ENCODE results near the gene HEXD.

Gene HEXD

DNA sequence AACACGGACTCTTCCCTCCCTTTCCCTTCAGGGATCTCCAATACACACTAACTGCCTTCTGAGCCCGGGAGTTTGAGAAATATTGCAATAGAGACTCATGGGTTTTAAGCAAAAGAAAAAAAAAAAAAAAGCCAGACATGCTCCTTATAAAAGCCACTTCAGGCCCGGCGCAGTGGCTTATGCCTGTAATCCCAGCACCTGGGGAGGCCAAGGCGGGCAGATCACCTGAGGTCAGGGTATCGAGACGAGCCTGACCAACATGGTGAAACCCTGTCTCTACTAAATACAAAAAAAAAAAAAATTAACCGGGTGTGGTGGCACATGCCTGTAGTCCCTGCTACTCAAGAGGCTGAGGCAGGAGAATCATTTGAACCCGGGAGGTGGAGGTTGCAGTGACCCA is 2.4 kb upstream of the HEXD start:
- DNase-seq (ENCODE audit: low read depth, low spot score) = no peak
- H3K27me3 ChIP-seq (ENCODE audit: insufficient read depth, insufficient read length) = no peaks in the 10 kb centered on the region
- no peak overlapping the region for H3K9ac ChIP-seq (ENCODE audit: insufficient read length, low read depth)
- TF ChIP-seq YY1 (IDR thresholded peaks at IDR 0.05; ENCODE audit: insufficient read depth, insufficient read length) (no peak), ZNF274 (IDR thresholded peaks at IDR 0.05; ENCODE audit: low read depth, low read length) (no peak), SUZ12 (IDR thresholded peaks at IDR 0.05; ENCODE audit: extremely low read depth, insufficient read depth, insufficient read length) (no peak)
- peaks cover 6% of the 10 kb centered on the region for H3K4me1 ChIP-seq (ENCODE audit: insufficient read depth, insufficient read length)
- no peaks in the 10 kb centered on the region for H3K9me3 ChIP-seq (ENCODE audit: insufficient read depth, low read length)
- peaks cover 23% of the 10 kb centered on the region for H3K36me3 ChIP-seq (ENCODE audit: insufficient read depth, insufficient read length, low read length)
- H3K4me3 ChIP-seq (ENCODE audit: insufficient read length, low read depth) = no peak overlapping the region

DNA sequence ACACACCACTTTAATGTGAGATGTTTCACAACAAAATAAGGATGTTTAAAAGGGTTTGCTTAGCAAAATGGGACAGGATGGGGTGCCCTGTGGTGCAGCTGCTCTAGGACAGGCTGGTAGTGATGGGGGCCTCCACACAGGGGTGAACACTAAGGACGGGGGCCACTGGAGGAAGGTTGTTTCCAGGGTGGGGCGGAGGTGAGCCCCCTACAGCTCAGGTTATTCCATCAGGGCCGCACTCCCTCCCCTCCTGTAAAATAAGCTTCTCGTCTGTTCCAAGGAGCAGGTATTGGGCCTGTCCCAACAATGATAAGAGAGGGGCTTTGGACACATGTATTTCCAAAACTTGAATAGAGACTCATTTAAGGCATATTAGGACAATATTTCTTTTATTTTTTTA is 1.9 kb upstream of the HEXD start:
- Histone ChIP-seq H3K9ac (ENCODE audit: insufficient read length, low read depth) (no peak overlapping the region), H3K4me1 (ENCODE audit: insufficient read depth, insufficient read length) (peaks cover 6% of the 10 kb centered on the region), H3K9me3 (ENCODE audit: insufficient read depth, low read length) (no peaks in the 10 kb centered on the region), H3K36me3 (ENCODE audit: insufficient read depth, insufficient read length, low read length) (peaks cover 27% of the 10 kb centered on the region), H3K27me3 (ENCODE audit: insufficient read depth, insufficient read length) (no peaks in the 10 kb centered on the region), H3K4me3 (ENCODE audit: insufficient read length, low read depth) (no peak overlapping the region)
- no peak for DNase-seq (ENCODE audit: low read depth, low spot score)
- TF ChIP-seq SUZ12 (IDR thresholded peaks at IDR 0.05; ENCODE audit: extremely low read depth, insufficient read depth, insufficient read length) = no peak
- no peak for TF ChIP-seq YY1 (IDR thresholded peaks at IDR 0.05; ENCODE audit: insufficient read depth, insufficient read length)
- no peak for TF ChIP-seq ZNF274 (IDR thresholded peaks at IDR 0.05; ENCODE audit: low read depth, low read length)

DNA sequence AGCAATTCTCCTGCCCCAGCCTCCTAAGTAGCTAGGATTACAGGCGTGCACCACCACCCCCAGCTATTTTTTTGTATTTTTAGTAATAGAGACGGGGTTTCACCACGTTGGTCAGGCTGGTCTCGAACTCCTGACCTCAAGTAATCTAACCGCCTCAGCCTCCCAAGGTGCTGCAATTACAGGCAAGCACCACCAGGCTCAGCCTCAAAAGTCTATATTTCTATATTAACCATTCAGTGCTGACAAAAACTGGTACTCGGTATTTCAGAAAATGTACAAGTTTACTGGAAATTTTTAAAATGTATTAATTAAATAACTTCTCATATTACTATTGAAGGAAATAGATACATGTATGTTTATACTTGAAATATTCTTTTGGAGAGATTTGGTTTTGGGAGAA is 1.4 kb upstream of the HEXD start:
- H3K36me3 ChIP-seq (ENCODE audit: insufficient read depth, insufficient read length, low read length) = peaks cover 30% of the 10 kb centered on the region
- H3K4me1 ChIP-seq (ENCODE audit: insufficient read depth, insufficient read length) = peaks cover 6% of the 10 kb centered on the region
- H3K9me3 ChIP-seq (ENCODE audit: insufficient read depth, low read length) = no peaks in the 10 kb centered on the region
- TF ChIP-seq SUZ12 (IDR thresholded peaks at IDR 0.05; ENCODE audit: extremely low read depth, insufficient read depth, insufficient read length) (no peak), YY1 (IDR thresholded peaks at IDR 0.05; ENCODE audit: insufficient read depth, insufficient read length) (no peak), ZNF274 (IDR thresholded peaks at IDR 0.05; ENCODE audit: low read depth, low read length) (no peak)
- no peaks in the 10 kb centered on the region for H3K27me3 ChIP-seq (ENCODE audit: insufficient read depth, insufficient read length)
- no peak overlapping the region for H3K9ac ChIP-seq (ENCODE audit: insufficient read length, low read depth)
- H3K4me3 ChIP-seq (ENCODE audit: insufficient read length, low read depth) = no peak overlapping the region
- no peak for DNase-seq (ENCODE audit: low read depth, low spot score)

DNA sequence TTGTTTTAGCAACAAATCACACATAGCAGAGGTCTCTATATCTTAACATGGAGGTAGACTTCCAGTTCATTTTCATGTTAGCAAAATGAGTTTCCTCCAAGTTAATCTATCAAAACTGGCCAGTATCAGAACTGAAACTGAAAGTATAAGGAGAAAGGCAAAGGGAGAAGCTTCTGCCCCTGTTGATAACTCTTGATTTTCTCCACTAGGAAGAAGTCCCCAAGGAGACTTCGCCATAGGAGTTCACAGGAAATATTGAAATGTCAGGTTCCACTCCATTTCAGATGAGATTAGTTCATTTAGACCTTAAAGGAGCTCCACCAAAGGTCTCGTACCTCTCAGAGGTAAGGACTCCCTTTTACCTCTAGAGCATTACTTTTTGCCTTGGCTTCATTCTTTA is 1.4 kb downstream of the HEXD start:
- Histone ChIP-seq H3K4me3 (ENCODE audit: insufficient read length, low read depth) (no peak overlapping the region), H3K9me3 (ENCODE audit: insufficient read depth, low read length) (no peaks in the 10 kb centered on the region; the same call in 1 of the 2 replicates), H3K27me3 (ENCODE audit: insufficient read depth, insufficient read length) (no peaks in the 10 kb centered on the region), H3K36me3 (ENCODE audit: insufficient read depth, insufficient read length, low read length) (peaks cover 28% of the 10 kb centered on the region), H3K4me1 (ENCODE audit: insufficient read depth, insufficient read length) (peaks cover 8% of the 10 kb centered on the region), H3K9ac (ENCODE audit: insufficient read length, low read depth) (no peak overlapping the region)
- no peak for DNase-seq (ENCODE audit: low read depth, low spot score)
- no peak for TF ChIP-seq SUZ12 (IDR thresholded peaks at IDR 0.05; ENCODE audit: extremely low read depth, insufficient read depth, insufficient read length)
- TF ChIP-seq YY1 (IDR thresholded peaks at IDR 0.05; ENCODE audit: insufficient read depth, insufficient read length) = no peak
- no peak for TF ChIP-seq ZNF274 (IDR thresholded peaks at IDR 0.05; ENCODE audit: low read depth, low read length)

DNA sequence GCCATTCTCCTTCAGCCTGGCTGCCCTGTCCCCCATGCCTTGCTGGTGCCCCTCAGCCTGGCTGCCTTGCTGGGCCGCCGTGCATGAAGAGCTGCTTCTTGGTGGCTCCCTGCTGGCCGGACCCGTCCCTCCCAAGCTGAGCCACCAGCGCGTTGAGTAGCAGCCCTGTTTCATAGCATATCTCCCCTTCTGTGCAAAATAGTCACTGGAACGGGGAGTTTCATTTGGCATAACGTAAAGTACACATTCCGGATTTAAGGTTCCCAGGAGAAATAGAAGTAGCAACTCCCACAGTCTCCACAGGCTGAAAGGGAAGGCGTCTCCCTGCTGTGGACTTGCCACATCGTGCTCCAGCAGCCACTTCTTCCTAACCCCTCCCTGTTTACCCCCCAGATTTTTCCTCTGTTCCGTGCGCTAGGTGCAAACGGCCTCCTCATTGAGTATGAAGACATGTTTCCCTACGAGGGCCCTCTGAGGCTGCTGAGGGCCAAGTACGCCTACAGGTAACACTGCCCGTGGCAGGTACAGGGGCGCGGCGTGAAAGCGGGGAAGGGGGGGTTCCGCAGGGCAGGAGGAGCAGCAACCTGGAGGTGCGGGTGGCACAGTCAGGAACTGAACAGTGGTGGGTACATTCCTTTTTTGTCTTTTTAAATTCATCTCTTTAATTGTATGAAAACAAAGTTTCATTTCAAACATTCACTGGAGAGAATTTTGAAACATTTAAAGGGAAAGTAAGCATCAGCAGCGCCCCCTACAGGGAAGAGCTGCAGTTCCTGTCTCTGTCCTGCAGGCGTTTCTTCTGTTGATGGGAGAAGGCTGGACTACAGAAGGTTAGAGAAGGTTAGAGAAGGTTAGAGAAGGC is 6.1 kb downstream of the HEXD start:
- Histone ChIP-seq H3K9me3 (ENCODE audit: insufficient read depth, low read length) (no peaks in the 10 kb centered on the region; the same call in 1 of the 2 replicates), H3K9ac (ENCODE audit: insufficient read length, low read depth) (no peak overlapping the region), H3K4me3 (ENCODE audit: insufficient read length, low read depth) (no peak overlapping the region), H3K27me3 (ENCODE audit: insufficient read depth, insufficient read length) (no peaks in the 10 kb centered on the region), H3K4me1 (ENCODE audit: insufficient read depth, insufficient read length) (peaks cover 4% of the 10 kb centered on the region), H3K36me3 (ENCODE audit: insufficient read depth, insufficient read length, low read length) (peaks cover 25% of the 10 kb centered on the region)
- TF ChIP-seq SUZ12 (IDR thresholded peaks at IDR 0.05; ENCODE audit: extremely low read depth, insufficient read depth, insufficient read length) (no peak), YY1 (IDR thresholded peaks at IDR 0.05; ENCODE audit: insufficient read depth, insufficient read length) (no peak), ZNF274 (IDR thresholded peaks at IDR 0.05; ENCODE audit: low read depth, low read length) (no peak)
- peak; percentile 49 for DNase-seq (ENCODE audit: low read depth, low spot score)

DNA sequence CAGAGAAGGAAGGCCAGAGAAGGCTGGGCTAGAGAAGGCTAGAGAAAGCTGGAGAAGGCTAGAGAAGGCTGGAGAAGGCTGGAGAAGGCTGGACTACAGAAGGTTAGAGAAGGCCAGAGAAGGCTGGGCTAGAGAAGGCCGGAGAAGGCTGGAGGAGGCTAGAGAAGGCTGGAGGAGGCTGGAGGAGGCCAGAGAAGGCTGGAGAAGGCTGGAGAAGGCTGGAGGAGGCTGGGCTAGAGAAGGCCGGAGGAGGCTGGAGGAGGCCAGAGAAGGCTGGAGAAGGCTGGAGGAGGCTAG is 6.7 kb downstream of the HEXD start:
- no peak overlapping the region for H3K4me3 ChIP-seq (ENCODE audit: insufficient read length, low read depth)
- H3K9ac ChIP-seq (ENCODE audit: insufficient read length, low read depth) = no peak overlapping the region
- TF ChIP-seq YY1 (IDR thresholded peaks at IDR 0.05; ENCODE audit: insufficient read depth, insufficient read length) = no peak
- peaks cover 4% of the 10 kb centered on the region for H3K4me1 ChIP-seq (ENCODE audit: insufficient read depth, insufficient read length)
- no peaks in the 10 kb centered on the region; the same call in 1 of the 2 replicates for H3K9me3 ChIP-seq (ENCODE audit: insufficient read depth, low read length)
- H3K27me3 ChIP-seq (ENCODE audit: insufficient read depth, insufficient read length) = no peaks in the 10 kb centered on the region
- no peak for DNase-seq (ENCODE audit: low read depth, low spot score)
- H3K36me3 ChIP-seq (ENCODE audit: insufficient read depth, insufficient read length, low read length) = peaks cover 31% of the 10 kb centered on the region

DNA sequence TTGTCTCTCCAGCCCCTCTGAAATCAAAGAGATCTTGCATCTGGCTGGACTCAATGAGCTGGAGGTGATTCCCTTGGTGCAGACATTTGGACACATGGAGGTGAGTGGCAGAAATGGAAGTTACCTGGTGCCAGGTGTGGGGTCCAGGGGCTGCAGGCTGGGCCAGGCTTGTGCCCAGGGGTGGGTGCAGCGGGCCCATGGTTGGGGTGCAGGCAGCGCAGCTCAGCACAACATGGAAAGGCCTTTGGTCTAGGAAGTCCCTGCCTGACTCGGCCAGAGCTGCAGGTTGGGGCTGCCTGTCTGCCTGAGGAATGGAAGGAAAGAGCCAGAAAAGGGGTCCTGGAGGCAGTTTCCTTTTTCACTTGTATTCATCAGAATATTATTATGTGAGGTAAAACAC is 10.4 kb downstream of the HEXD start:
- H3K27me3 ChIP-seq (ENCODE audit: insufficient read depth, insufficient read length) = no peaks in the 10 kb centered on the region
- H3K9ac ChIP-seq (ENCODE audit: insufficient read length, low read depth) = no peak overlapping the region
- no peak for DNase-seq (ENCODE audit: low read depth, low spot score)
- H3K4me1 ChIP-seq (ENCODE audit: insufficient read depth, insufficient read length) = peaks cover 7% of the 10 kb centered on the region
- H3K36me3 ChIP-seq (ENCODE audit: insufficient read depth, insufficient read length, low read length) = peaks cover 25% of the 10 kb centered on the region
- no peaks in the 10 kb centered on the region for H3K9me3 ChIP-seq (ENCODE audit: insufficient read depth, low read length)
- H3K4me3 ChIP-seq (ENCODE audit: insufficient read length, low read depth) = no peak overlapping the region
- no peak for TF ChIP-seq SUZ12 (IDR thresholded peaks at IDR 0.05; ENCODE audit: extremely low read depth, insufficient read depth, insufficient read length)
- no peak for TF ChIP-seq ZNF274 (IDR thresholded peaks at IDR 0.05; ENCODE audit: low read depth, low read length)
- no peak for TF ChIP-seq YY1 (IDR thresholded peaks at IDR 0.05; ENCODE audit: insufficient read depth, insufficient read length)

Data from NT2/D1 (cell line).